Renal pelvis (tissue), 4 donors: ENCODE data around the gene ABLIM2. TPM values are rescaled to one million over a fixed set of nuclear protein-coding genes. Genes with fewer than 3 reads are reported as not detected.

Source experiments
- DNase-seq: peaks from one replicate; pipeline ENCODE4 v3.0.0-alpha.2; 2013
- polyA plus RNA-seq, 3 donors: library from polyadenylated mRNA; unstranded; fragments of 120-200 nt; gene quantifications; one replicate each; pipeline ENCODE4 v1.2.1, GENCODE V29; 2013; ENCODE audit not compliant: insufficient read length in 3 of 3

ABLIM2 gene
- polyA plus RNA-seq, 3 donors, result 6.1 to 8.6 (median 7.3) TPM

- DNase-seq, result no peak
Measured at GRCh38 chr4:8176547-8177399, 18.2 kb upstream of the ABLIM2 start.

- no peak for DNase-seq
Measured at GRCh38 chr4:8175686-8176085, 17.1 kb upstream of the ABLIM2 start.

GRCh38 chr4:8174970-8175369 is 16.4 kb upstream of the ABLIM2 start:
- DNase-seq, result no peak

DNA sequence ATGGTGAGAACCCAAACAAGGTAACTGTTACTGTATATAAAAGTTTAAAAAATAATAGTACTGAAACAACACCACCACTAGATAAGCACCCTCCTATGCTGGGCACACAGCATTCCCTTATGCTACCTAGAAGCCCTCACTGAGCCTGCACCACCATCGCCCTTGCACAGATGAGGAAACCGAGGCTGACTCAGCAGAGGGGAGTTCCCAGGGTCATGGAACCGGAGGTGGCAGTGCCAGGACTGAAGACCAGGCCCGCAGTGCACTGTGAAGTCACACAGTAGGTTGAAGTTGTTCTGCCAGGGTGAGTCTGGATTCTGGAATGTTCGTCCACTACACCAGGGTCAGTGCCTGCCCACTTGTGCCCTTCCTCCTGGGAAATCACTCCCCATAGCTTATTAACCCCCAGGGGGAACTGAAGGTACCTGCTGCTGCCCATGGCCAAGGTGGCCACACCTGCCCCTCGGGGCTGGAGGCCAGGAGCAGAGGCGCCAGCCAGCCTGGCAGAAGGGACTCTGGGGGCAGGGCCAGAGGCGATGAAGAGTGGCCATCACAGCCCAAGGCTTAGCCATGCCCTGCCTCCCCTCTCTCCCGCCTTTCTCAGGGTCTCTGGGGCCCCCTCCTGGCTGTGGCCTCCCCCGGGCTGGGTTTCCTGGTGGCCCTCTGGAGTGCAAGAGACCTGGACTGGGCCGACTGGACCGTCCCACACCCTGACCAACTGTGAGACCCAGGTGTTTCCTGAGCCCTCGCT is 15.1 kb upstream of the ABLIM2 start:
- DNase-seq, result no peak

DNA sequence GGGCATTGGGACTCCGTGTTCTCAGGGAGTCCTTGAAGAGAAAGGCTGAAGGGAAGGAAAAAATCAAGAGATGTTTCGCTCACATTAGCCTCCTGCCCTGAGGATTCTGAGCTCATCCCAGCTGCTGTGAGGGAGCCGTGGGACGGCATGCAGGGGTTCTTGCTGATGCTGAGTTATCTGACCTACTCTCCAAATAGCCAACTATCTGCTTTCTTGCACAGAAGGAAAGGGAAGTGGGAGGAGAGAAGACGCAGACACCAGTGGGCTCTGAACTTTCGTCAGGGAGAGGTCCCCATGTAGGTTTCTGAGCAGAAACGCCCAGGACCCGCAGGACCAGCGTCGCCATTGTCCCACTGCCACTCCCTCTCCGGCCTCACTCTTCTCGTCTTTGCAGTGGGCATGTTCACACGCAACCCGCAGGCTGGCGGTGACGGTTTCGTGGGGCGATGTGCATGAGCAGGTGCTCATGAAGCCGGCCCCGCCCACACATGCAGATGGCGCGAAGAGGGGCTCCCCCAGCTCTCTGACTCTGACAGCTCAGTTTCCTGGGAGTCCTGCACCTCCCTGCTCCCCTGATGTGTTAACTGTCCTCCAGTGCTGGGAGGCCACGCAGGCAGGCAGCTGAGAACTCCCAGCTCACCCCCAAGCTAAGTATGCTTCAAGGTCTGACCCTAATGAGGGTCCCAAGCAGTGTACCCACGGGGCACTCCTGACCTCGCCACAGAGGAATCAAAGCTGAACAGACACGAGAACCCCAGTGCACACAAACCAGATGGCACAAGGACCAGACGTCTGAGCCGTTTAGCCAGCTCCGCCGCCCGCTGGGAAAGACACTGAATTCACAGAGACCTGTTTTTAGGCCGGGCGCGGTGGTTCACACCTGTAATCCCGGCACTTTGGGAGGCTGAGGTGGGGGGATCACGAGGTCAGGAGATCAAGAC is 13.6 kb upstream of the ABLIM2 start:
- DNase-seq, result no peak

DNA sequence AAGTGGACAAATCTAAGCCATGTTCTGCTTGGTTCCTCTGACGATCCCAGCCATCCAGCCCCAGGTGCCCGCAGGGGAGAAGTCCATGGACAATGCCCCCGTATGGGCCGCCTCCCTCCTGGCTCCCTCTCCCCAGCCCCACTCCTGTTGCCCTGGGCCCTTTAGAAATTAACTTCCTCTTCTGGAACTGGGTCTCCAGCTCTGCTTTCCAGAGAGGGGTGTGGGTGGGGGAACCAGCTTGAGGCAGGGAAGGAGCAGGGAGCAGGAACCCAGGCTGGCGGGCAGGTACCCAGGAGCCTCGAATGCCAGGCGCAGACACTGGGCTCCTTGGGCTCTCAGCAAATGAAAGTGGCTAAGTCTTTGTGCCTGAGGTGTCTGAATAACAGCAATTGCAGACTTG is 12.7 kb upstream of the ABLIM2 start:
- DNase-seq, result no peak

DNA sequence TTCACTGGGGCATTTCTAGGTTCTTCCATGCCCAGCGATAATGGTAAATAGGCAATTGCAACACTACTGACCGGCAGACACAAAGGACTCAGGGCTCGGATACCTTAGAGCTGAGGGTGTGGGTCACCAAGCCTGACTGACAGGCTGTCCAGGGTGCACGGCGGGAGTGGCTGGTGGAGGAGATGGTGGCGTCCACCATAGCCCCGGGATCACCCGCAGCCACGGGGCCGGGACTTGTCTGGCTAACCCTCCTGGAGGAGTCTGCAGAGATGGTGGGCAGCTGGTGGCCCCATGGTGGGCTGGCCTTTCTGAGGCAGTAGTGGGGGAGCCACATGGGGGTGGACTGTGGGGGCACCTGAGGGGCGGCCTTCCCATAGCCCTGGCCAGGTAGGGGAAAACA is 11.7 kb upstream of the ABLIM2 start:
- no peak for DNase-seq

- no peak for DNase-seq
Measured at GRCh38 chr4:8169763-8170162, 11.2 kb upstream of the ABLIM2 start.

DNA sequence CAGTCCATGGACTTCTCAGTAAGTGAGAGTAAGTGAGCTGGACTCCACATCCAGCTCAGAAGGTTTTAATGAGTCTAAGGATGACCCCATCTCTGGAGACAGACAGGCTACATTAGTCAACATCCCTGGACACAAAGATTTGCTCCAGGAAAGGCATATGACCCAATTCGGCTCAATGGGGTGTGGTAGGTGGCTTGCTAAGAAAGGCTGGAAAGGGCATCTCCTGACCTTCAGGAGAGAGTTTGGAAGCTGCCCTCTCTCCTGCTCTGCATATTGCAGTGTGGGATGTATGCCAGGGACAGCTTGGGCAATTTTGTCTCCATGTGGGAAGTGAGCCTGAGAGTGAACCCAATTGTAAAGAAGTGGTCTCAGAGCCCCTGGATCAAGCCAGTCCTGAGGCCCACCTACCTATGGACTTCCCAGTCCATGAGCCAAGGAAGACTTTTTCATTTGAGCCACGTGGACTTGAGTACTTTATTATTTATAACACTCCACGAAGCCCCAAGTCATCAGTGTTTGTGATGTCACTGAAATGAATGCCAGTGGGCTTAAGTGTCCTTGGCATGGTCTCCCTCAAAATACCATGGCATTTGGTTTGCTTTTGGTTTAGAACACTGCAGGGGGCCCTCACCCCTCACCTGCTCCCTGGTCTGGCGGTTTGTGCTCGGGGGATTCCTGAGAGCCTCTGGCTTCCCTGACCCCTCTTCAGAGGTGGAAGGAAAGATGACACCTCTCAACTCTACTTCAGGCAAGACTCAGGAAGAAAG is 10.4 kb upstream of the ABLIM2 start:
- no peak for DNase-seq

- DNase-seq, result no peak
Measured at GRCh38 chr4:8168232-8168631, 9.6 kb upstream of the ABLIM2 start.

GRCh38 chr4:8167815-8168214 is 9.2 kb upstream of the ABLIM2 start:
- DNase-seq, result no peak

DNA sequence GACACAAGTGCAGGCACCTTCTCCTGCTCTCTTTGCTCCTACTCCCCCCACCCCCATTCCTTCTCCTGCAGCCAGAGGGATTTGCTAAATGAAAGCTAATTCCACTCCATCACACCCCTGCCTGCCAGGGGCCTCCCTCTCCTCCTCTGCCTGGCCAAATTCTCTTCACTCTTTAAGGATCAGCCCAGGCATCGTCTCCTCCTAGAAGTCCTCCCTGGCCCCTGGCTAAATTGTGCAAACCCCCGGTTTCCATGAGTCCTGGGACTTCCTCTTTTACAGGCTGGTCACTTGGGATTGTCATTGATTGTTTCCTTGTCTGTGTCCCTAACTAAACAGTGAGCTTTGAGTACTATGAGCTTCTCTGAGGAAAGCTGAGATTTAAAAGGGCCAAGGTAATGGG is 8.7 kb upstream of the ABLIM2 start:
- DNase-seq, result no peak

DNA sequence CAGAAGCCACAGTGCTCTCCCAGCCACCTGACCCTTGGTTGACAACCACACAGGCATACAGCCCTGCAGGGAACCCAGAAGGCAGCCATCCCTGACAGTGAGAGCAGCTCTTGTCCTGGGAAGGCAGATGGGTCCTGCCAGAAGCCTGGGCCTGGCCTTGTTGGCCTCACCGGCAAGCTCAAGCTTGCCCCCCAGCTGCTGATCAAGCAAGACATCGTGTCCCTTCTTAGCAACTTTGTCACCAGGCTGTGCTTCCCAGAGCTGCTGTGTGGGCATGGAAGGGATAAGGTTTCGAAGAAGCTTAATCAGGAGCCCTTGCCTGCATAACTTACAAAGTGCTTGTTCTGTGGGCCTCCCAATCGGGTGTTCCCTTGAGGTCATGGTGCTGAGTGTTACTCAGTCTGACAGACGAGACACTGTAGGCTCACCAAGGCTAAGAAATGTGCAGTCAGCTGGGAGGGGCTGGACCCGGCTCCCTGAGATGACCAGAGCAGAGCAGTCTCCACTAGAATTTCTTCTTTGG is 6.8 kb upstream of the ABLIM2 start:
- DNase-seq, result no peak

- no peak for DNase-seq
Measured at GRCh38 chr4:8164687-8165086, 6.1 kb upstream of the ABLIM2 start.

- no peak for DNase-seq
Measured at GRCh38 chr4:8164194-8164565, 5.6 kb upstream of the ABLIM2 start.

- no peak for DNase-seq
Measured at GRCh38 chr4:8163436-8164193, 5.0 kb upstream of the ABLIM2 start.

GRCh38 chr4:8163026-8163425 is 4.4 kb upstream of the ABLIM2 start:
- no peak for DNase-seq

GRCh38 chr4:8162625-8163024 is 4.0 kb upstream of the ABLIM2 start:
- no peak for DNase-seq

GRCh38 chr4:8160572-8160971 is 2.0 kb upstream of the ABLIM2 start:
- no peak for DNase-seq

GRCh38 chr4:8160233-8160560 is 1.6 kb upstream of the ABLIM2 start:
- no peak for DNase-seq
